Liver (tissue), 9 donors: ENCODE data around the gene RTP5. TPM values are rescaled to one million over a fixed set of nuclear protein-coding genes. Genes with fewer than 3 reads are reported as not detected.
"Not testable (repeated sequence)": the region's sequence is repeated elsewhere in the genome, so short reads cannot be mapped to it uniquely, and the experiment has no call there.

Experiments
- DNase-seq: peaks from one replicate; pipeline ENCODE4 v3.0.0-alpha.2; 2017; ENCODE audit warnings: low spot score
- H3K27ac ChIP-seq, 2 donors: one replicate each; pipeline ENCODE4 v1.7.0; 2013; ENCODE audit warnings: inconsistent platforms in 2 of 2, low read length in 2 of 2, control low read depth in 1 of 2, low read depth in 1 of 2, mild to moderate bottlenecking in 1 of 2
- H3K27me3 ChIP-seq, 4 donors: one replicate each; pipeline versions ENCODE4 v1.6.1 to v1.7.0; 2013; ENCODE audit warnings: low read length in 3 of 4, inconsistent platforms in 1 of 4, mild to moderate bottlenecking in 1 of 4, moderate library complexity in 1 of 4; ENCODE audit not compliant: control insufficient read depth in 4 of 4, insufficient read depth in 4 of 4
- H3K36me3 ChIP-seq, 4 donors: one replicate each; pipeline versions ENCODE4 v1.6.1 to v1.7.0; 2013; ENCODE audit warnings: low read length in 3 of 4, mild to moderate bottlenecking in 3 of 4, low read depth in 1 of 4, moderate library complexity in 1 of 4; ENCODE audit not compliant: control insufficient read depth in 4 of 4, insufficient read depth in 3 of 4
- H3K4me1 ChIP-seq, 4 donors: one replicate each; pipeline versions ENCODE4 v1.6.1 to v1.7.0; 2013; ENCODE audit warnings: low read length in 3 of 4, mild to moderate bottlenecking in 3 of 4, moderate library complexity in 1 of 4; ENCODE audit not compliant: control insufficient read depth in 4 of 4, insufficient read depth in 4 of 4
- H3K4me3 ChIP-seq, 3 donors: one replicate each; pipeline versions ENCODE4 v1.6.1 to v1.7.0; 2013; ENCODE audit warnings: low read length in 3 of 3, control low read depth in 1 of 3, low read depth in 1 of 3, mild to moderate bottlenecking in 1 of 3
- H3K9ac ChIP-seq, 2 donors: one replicate each; pipeline ENCODE4 v1.7.0; 2013; ENCODE audit warnings: low read length in 2 of 2, mild to moderate bottlenecking in 2 of 2, moderate library complexity in 2 of 2, control low read depth in 1 of 2, low read depth in 1 of 2
- H3K9me3 ChIP-seq, 4 donors: one replicate each; pipeline versions ENCODE4 v1.6.1 to v1.7.0; 2013; ENCODE audit warnings: low read length in 3 of 4; ENCODE audit not compliant: control insufficient read depth in 4 of 4
- EGR1 ChIP-seq, 2 donors: IDR thresholded peaks; 2 replicates each; pipeline ENCODE4 v1.6.1; 2016 to 2018; ENCODE audit warnings: antibody characterized with exemption in 2 of 2, low read depth in 2 of 2
- GABPA ChIP-seq, 2 donors: IDR thresholded peaks in 1 of 2; conservative IDR thresholded peaks in 1 of 2; 2 replicates each; pipeline ENCODE4 v1.6.1; 2016; ENCODE audit warnings: antibody characterized with exemption in 2 of 2, mild to moderate bottlenecking in 1 of 2, moderate library complexity in 1 of 2
- HNF4A ChIP-seq, 2 donors: conservative IDR thresholded peaks; 2 replicates each; pipeline ENCODE4 v1.6.1; 2016; ENCODE audit warnings: antibody characterized with exemption in 2 of 2, mild to moderate bottlenecking in 2 of 2
- JUND ChIP-seq, 2 donors: IDR thresholded peaks; 2 replicates each; pipeline ENCODE4 v1.6.1; 2016; ENCODE audit warnings: antibody characterized with exemption in 2 of 2
- RAD21 ChIP-seq, 2 donors: IDR thresholded peaks; 2 replicates each; pipeline ENCODE4 v1.6.1; 2016; ENCODE audit warnings: antibody characterized with exemption in 2 of 2, mild to moderate bottlenecking in 2 of 2
- RXRA ChIP-seq, 2 donors: IDR thresholded peaks; 2 replicates each; pipeline ENCODE4 v1.6.1; 2017 to 2018; ENCODE audit warnings: antibody characterized with exemption in 2 of 2, mild to moderate bottlenecking in 1 of 2
- YY1 ChIP-seq: IDR thresholded peaks from 2 replicates; pipeline ENCODE4 v1.6.1; 2016; ENCODE audit warnings: antibody characterized with exemption, mild to moderate bottlenecking
- WGBS: extraction: QIAGEN DNeasy Blood & Tissue Kit; methylation state at CpG from one replicate; pipeline ENCODE4 v1.1.7; 2013; 5-methylcytosine and 5-hydroxymethylcytosine counted together
- polyA plus RNA-seq, 2 donors: library from polyadenylated mRNA; stranded (reverse) in 1 of 2; unstranded in 1 of 2; fragments of 200-250 nt in 1 of 2; fragments of >200 nt in 1 of 2; fragmentation: Nextera tagmentation in 1 of 2; extraction: Ambion mirVana in 1 of 2; gene quantifications; one replicate each; pipeline versions ENCODE4 v1.2.1 to v1.2.3, GENCODE V29; 2013 to 2015
- total RNA-seq, 2 donors: library from RNA; depleted of rRNA; stranded (reverse); fragments of >200 nt; gene quantifications; one replicate each; pipeline ENCODE4 v1.2.3, GENCODE V29; 2014
- TF ChIP-seq, protein P1 (sequence below): IDR thresholded peaks from 2 replicates; pipeline ENCODE4 v1.6.1; 2016; ENCODE audit warnings: antibody characterized with exemption, mild to moderate bottlenecking
- TF ChIP-seq, protein P2 (sequence below): IDR thresholded peaks from 2 replicates; pipeline ENCODE4 v1.6.1; 2016; ENCODE audit warnings: antibody characterized with exemption
- TF ChIP-seq, protein P3 (sequence below): IDR thresholded peaks from 2 replicates; pipeline ENCODE4 v1.6.1; 2016; ENCODE audit warnings: antibody characterized with exemption
- TF ChIP-seq, protein P4 (sequence below): fragments of 150-350 bp; IDR thresholded peaks from 2 replicates; pipeline ENCODE4 v1.5.1; 2017; ENCODE audit warnings: improper control_type of control experiment, low read depth, low read length; ENCODE audit not compliant: missing input control
- donor health status: healthy.
- donor health status: healthy.
- donor health status: healthy.
- donor health status: healthy.
- donor health status: healthy.

Gene RTP5
- total and polyA plus RNA-seq, 4 donors = under 0.01 to 0.03 TPM; not detected in 2

DNA sequence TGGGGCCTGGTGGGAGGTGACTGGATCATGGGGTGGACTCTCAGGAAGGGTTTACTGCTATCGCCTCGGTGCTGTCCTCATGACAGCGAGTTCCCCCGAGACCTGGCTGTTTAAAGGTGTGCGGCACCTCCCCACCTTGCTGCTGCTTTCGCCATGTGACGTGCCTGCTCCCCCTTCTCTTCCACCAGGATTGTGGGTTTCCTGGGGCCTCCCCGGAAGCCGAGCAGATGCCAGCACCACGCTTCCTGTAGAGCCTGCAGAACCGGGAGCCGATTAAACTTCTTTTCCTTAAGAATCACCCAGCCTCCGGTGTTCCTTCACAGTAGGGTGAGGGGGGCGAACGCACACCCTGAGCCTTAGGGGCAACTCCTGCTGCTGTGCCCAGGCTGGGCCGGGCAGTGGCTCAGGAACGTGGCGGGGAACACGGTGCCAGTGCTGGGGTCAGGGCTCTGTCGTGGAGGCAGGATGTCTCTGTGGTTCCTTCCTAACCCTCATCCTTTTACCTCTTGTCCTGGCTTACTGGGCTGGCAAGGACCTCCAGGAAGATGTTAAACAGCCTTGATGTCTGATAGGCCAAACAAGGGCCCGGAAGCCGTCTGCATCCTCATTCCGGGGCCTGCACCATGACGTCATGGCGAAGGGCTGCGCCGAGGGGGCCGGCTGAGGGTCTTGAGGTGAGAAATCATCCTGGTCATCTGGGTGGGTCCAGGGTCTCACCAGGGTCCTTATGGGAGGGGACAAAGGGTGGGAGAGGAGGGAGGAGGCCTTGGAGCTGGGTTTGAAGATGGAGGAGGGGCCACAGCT is 47.9 kb upstream of the RTP5 start:
- H3K27me3 ChIP-seq = no peaks in the 10 kb centered on the region
- TF ChIP-seq EGR1 (IDR thresholded peaks at IDR 0.05; ENCODE audit: low read depth in 2 of 2) (no peak), RAD21 (IDR thresholded peaks at IDR 0.05) (no peak), HNF4A (conservative IDR thresholded peaks at IDR 0.05) (no peak)
- TF ChIP-seq, protein P1, sequence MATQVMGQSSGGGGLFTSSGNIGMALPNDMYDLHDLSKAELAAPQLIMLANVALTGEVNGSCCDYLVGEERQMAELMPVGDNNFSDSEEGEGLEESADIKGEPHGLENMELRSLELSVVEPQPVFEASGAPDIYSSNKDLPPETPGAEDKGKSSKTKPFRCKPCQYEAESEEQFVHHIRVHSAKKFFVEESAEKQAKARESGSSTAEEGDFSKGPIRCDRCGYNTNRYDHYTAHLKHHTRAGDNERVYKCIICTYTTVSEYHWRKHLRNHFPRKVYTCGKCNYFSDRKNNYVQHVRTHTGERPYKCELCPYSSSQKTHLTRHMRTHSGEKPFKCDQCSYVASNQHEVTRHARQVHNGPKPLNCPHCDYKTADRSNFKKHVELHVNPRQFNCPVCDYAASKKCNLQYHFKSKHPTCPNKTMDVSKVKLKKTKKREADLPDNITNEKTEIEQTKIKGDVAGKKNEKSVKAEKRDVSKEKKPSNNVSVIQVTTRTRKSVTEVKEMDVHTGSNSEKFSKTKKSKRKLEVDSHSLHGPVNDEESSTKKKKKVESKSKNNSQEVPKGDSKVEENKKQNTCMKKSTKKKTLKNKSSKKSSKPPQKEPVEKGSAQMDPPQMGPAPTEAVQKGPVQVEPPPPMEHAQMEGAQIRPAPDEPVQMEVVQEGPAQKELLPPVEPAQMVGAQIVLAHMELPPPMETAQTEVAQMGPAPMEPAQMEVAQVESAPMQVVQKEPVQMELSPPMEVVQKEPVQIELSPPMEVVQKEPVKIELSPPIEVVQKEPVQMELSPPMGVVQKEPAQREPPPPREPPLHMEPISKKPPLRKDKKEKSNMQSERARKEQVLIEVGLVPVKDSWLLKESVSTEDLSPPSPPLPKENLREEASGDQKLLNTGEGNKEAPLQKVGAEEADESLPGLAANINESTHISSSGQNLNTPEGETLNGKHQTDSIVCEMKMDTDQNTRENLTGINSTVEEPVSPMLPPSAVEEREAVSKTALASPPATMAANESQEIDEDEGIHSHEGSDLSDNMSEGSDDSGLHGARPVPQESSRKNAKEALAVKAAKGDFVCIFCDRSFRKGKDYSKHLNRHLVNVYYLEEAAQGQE = no peak
- TF ChIP-seq, protein P2, sequence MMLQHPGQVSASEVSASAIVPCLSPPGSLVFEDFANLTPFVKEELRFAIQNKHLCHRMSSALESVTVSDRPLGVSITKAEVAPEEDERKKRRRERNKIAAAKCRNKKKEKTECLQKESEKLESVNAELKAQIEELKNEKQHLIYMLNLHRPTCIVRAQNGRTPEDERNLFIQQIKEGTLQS = no peak
- DNase-seq = no peak

DNA sequence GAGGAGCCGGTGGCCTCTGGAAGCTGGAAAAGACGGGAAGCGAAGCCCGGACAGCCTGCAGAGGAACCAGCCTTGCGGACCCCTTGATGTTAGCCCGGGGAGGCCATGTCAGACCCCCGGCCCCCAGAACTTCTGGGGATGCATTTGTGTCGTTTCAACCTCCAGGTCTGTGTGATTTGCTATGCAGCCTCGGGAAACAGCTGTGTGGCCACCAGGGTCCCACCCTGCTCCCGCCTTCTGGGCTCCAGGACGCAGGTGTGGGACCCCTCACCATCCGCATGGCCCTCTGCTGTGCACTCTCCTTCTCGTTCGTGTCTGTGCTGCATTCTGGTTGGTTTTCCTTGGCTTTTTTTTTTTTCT is 47.3 kb upstream of the RTP5 start:
- Histone ChIP-seq H3K4me3 (no peak overlapping the region), H3K9me3 (peaks cover 0 to 5% (median 3%) of the 10 kb centered on the region in 4 donors), H3K4me1 (peaks cover 8 to 12% (median 9%) of the 10 kb centered on the region in 4 donors), H3K27me3 (no peaks in the 10 kb centered on the region), H3K36me3 (no peaks in the 10 kb centered on the region), H3K27ac (no peak overlapping the region), H3K9ac (no peak overlapping the region)
- WGBS = 86% methylated on average over 14 of the region's 14 CpGs
- DNase-seq = no peak
- TF ChIP-seq YY1 = no peak
- TF ChIP-seq, protein P3, sequence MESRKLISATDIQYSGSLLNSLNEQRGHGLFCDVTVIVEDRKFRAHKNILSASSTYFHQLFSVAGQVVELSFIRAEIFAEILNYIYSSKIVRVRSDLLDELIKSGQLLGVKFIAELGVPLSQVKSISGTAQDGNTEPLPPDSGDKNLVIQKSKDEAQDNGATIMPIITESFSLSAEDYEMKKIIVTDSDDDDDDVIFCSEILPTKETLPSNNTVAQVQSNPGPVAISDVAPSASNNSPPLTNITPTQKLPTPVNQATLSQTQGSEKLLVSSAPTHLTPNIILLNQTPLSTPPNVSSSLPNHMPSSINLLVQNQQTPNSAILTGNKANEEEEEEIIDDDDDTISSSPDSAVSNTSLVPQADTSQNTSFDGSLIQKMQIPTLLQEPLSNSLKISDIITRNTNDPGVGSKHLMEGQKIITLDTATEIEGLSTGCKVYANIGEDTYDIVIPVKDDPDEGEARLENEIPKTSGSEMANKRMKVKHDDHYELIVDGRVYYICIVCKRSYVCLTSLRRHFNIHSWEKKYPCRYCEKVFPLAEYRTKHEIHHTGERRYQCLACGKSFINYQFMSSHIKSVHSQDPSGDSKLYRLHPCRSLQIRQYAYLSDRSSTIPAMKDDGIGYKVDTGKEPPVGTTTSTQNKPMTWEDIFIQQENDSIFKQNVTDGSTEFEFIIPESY = no peak
- no peak for TF ChIP-seq RXRA (IDR thresholded peaks at IDR 0.05)
- TF ChIP-seq GABPA (IDR thresholded peaks at IDR 0.05 in 1 of 2, conservative IDR thresholded peaks at IDR 0.05 in 1 of 2) = no peak
- no peak for TF ChIP-seq JUND (IDR thresholded peaks at IDR 0.05)
- TF ChIP-seq, protein P4, sequence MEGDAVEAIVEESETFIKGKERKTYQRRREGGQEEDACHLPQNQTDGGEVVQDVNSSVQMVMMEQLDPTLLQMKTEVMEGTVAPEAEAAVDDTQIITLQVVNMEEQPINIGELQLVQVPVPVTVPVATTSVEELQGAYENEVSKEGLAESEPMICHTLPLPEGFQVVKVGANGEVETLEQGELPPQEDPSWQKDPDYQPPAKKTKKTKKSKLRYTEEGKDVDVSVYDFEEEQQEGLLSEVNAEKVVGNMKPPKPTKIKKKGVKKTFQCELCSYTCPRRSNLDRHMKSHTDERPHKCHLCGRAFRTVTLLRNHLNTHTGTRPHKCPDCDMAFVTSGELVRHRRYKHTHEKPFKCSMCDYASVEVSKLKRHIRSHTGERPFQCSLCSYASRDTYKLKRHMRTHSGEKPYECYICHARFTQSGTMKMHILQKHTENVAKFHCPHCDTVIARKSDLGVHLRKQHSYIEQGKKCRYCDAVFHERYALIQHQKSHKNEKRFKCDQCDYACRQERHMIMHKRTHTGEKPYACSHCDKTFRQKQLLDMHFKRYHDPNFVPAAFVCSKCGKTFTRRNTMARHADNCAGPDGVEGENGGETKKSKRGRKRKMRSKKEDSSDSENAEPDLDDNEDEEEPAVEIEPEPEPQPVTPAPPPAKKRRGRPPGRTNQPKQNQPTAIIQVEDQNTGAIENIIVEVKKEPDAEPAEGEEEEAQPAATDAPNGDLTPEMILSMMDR = no peak

More for the DNA sequence above, 47.9 kb upstream of the RTP5 start:
- Histone ChIP-seq H3K9ac (no peak overlapping the region), H3K4me1 (peaks cover 8 to 15% (median 9%) of the 10 kb centered on the region in 4 donors), H3K4me3 (no peak overlapping the region), H3K36me3 (no peaks in the 10 kb centered on the region), H3K27ac (no peak overlapping the region), H3K9me3 (peaks cover 0 to under 1% (median under 1%) of the 10 kb centered on the region in 4 donors)
- 78% methylated on average over 28 of the region's 28 CpGs for WGBS

DNA sequence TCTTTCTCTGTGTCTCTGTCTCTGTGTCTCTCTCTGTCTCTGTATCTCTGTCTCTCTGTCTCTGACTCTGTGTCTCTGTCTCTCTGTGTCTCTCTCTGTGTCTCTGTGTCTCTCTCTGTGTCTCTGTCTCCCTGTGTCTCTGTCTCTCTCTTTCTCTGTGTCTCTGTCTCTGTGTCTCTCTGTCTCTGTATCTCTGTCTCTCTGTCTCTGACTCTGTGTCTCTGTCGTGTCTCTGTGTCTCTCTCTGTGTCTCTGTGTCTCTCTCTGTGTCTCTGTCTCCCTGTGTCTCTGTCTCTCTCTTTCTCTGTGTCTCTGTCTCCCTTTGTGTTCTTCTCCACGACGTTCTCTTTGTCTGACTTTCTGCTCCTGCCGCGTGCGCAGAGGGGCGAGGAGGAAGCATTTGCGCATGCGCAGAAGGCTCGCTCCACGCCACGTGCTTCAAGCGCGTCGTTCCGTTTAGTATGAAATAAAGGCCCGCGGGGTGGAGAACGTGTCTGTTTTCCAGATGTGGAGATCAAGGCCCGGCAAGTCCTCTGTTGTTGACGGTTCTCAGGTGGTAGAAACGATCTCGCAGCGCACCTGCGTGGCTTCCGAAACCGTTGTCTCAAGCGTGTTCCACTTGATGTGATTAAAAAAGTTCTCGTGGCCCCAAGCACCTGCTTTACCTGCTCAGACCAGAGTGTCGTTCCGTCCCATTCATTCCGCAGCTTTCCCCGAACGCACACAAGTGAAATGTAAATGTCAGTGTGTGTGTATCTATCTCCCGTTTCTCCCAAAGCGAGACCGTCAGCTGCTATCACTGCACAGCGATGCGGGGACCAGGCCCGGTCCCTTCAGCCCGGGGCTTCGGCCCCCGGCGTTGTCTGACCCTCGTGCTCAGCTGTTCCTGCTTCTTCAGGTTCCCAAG is 45.7 kb upstream of the RTP5 start:
- not testable (repeated sequence) for DNase-seq, H3K4me1 ChIP-seq

More for the DNA sequence above, 45.7 kb upstream of the RTP5 start:
- H3K27me3 ChIP-seq, H3K9ac ChIP-seq, H3K9me3 ChIP-seq, H3K4me3 ChIP-seq, H3K27ac ChIP-seq, H3K36me3 ChIP-seq: not testable (repeated sequence)
- 94% methylated on average over 45 of the region's 45 CpGs for WGBS
